Endothelial cell of umbilical vein (primary cell): ENCODE results near the gene PLA2G4E. TPM values are rescaled to one million over a fixed set of nuclear protein-coding genes. Genes with fewer than 3 reads are reported as not detected.

Experiments
- BruUV-seq: library from RNA; stranded (reverse); fragments of 400-500 nt; replicated peaks from 2 replicates; lab custom pipeline; 2021; lab: Mats Ljungman, UMichigan
- CTCF ChIA-PET: fragments of 300-600, 350-600 bp; sonication (Branson Sonifier 250); formaldehyde crosslinking; loops from one replicate; lab custom pipeline; 2021; ENCODE audit warnings: antibody characterized with exemption, inconsistent platforms; lab: Charles Lee
- POLR2A ChIA-PET: fragments of 300-600, 350-600 bp; sonication (Branson Sonifier 250); formaldehyde crosslinking; loops from one replicate; lab custom pipeline; 2021; ENCODE audit warnings: antibody characterized with exemption, inconsistent platforms; lab: Charles Lee
- DNase-seq: peaks from one replicate; pipeline ENCODE4 v3.0.0-alpha.2; 2011; ENCODE audit warnings: low read depth, low spot score
- FAIRE-seq: peaks from 2 replicates; lab custom pipeline; 2011; peaks lifted over from hg19 to GRCh38; lab: Jason Lieb, UNC
- H2AFZ ChIP-seq: 2 replicates; pipeline ENCODE4 v1.6.0; 2012; ENCODE audit warnings: low read depth, low read length, control low read depth, inconsistent platforms
- H3K27ac ChIP-seq: 2 replicates; pipeline ENCODE4 v1.5.1; 2011; ENCODE audit warnings: low read depth, mild to moderate bottlenecking, control low read depth, low read length, moderate library complexity; ENCODE audit not compliant: insufficient read depth
- H3K27me3 ChIP-seq, 2 experiments: 2 replicates each; pipeline versions ENCODE4 v1.6.0 to v1.6.1; 2011; ENCODE audit warnings: low read length in 2 of 2, mixed read lengths in 1 of 2; ENCODE audit not compliant: control insufficient read depth in 2 of 2, insufficient read depth in 2 of 2
- H3K36me3 ChIP-seq, 2 experiments: 2 replicates in 1 of 2; 3 replicates in 1 of 2; pipeline ENCODE4 v1.5.1; 2011; ENCODE audit warnings: low read length in 2 of 2, mild to moderate bottlenecking in 1 of 2, moderate library complexity in 1 of 2; ENCODE audit not compliant: control insufficient read depth in 2 of 2, insufficient read depth in 2 of 2; ENCODE audit errors: extremely low read depth in 1 of 2
- H3K4me1 ChIP-seq: 3 replicates; pipeline ENCODE4 v1.5.1; 2011; ENCODE audit warnings: mild to moderate bottlenecking, low read length; ENCODE audit not compliant: control insufficient read depth, insufficient read depth; ENCODE audit errors: extremely low read depth
- H3K4me2 ChIP-seq: 2 replicates; pipeline ENCODE4 v1.6.1; 2011; ENCODE audit warnings: low read length, control low read depth, mixed read lengths; ENCODE audit not compliant: insufficient read depth
- H3K4me3 ChIP-seq, 3 experiments: fragments of 200-600 bp in 1 of 3; sonication (generic), shearing (Covaris generic) in 1 of 3; replicated peaks in 1 of 3; 2 replicates each; pipeline ENCODE4 v1.5.1; 2011 to 2016; ENCODE audit warnings: control low read depth in 3 of 3, low read length in 3 of 3, mild to moderate bottlenecking in 2 of 3, inconsistent platforms in 1 of 3, low read depth in 1 of 3, moderate library complexity in 1 of 3; ENCODE audit not compliant: insufficient read depth in 1 of 3
- H3K79me2 ChIP-seq: 2 replicates; pipeline ENCODE4 v1.6.0; 2012; ENCODE audit warnings: low read length, inconsistent platforms; ENCODE audit not compliant: control insufficient read depth, insufficient read depth
- H3K9ac ChIP-seq: replicated peaks from 2 replicates; pipeline ENCODE3; 2011; ENCODE audit warnings: low read length, control low read depth; ENCODE audit not compliant: insufficient read depth; ENCODE audit errors: extremely low read depth
- H3K9me1 ChIP-seq: replicated peaks from 3 replicates; pipeline ENCODE4 v1.6.0; 2011; ENCODE audit warnings: mild to moderate bottlenecking, low read length; ENCODE audit not compliant: control insufficient read depth, insufficient read depth; ENCODE audit errors: extremely low read depth
- H3K9me3 ChIP-seq: replicated peaks from 2 replicates; pipeline ENCODE4 v1.5.1; 2012; ENCODE audit warnings: low read length, inconsistent platforms; ENCODE audit not compliant: control insufficient read depth, insufficient read depth
- H4K20me1 ChIP-seq: replicated peaks from 2 replicates; pipeline ENCODE3; 2011; ENCODE audit warnings: mild to moderate bottlenecking, low read length; ENCODE audit not compliant: control insufficient read depth, insufficient read depth; ENCODE audit errors: extremely low read depth
- EZH2 ChIP-seq: IDR thresholded peaks from 2 replicates; pipeline ENCODE4 v1.6.1; 2012; ENCODE audit warnings: borderline replicate concordance, low read depth, mild to moderate bottlenecking, moderate library complexity, low read length, inconsistent platforms; ENCODE audit not compliant: severe bottlenecking
- JUN ChIP-seq: IDR thresholded peaks from 2 replicates; pipeline ENCODE4 v1.6.1; 2011; ENCODE audit warnings: borderline replicate concordance, low read depth; ENCODE audit not compliant: insufficient read length, insufficient read depth
- POLR2A ChIP-seq: IDR thresholded peaks from 2 replicates; pipeline ENCODE4 v1.6.1; 2012; ENCODE audit warnings: low read depth, mild to moderate bottlenecking, control low read depth, low read length
- POLR2AphosphoS5 ChIP-seq: IDR thresholded peaks from 2 replicates; pipeline ENCODE4 v1.6.1; 2012; ENCODE audit warnings: low read depth, mild to moderate bottlenecking, control low read depth, low read length, moderate library complexity; ENCODE audit not compliant: insufficient read depth
- dilution Hi-C: fragments of 300-500 bp; cut with MboI; formaldehyde crosslinking; loops from one replicate; pipeline ENCODE4 v1.15.0; 2019; ENCODE audit warnings: low sequenced_read_pairs; ENCODE audit not compliant: extremely low pct_ligation_motif_present
- intact Hi-C: fragments of 100-400 bp; cut with micrococcal nuclease; formaldehyde crosslinking; loops from one replicate; pipeline ENCODE4 v1.10.0; 2022
- polyA plus RNA-seq, 4 experiments: library from polyadenylated mRNA; depleted of rRNA in 3 of 4; stranded (reverse) in 3 of 4; unstranded in 1 of 4; fragments of >200 nt; gene quantifications; 2 replicates each; pipeline versions ENCODE4 v1.2.1 to v1.2.3, GENCODE V29; 2011 to 2012; ENCODE audit warnings: missing spikeins in 1 of 4
- total RNA-seq: library from RNA; stranded (reverse); gene quantifications from 2 replicates; pipeline ENCODE4 v1.2.3, GENCODE V29; 2021
- TF ChIP-seq, protein P1 (sequence below): IDR thresholded peaks from 2 replicates; pipeline ENCODE4 v1.6.1; 2011; ENCODE audit not compliant: insufficient read depth, insufficient read length

Gene PLA2G4E
- total and polyA plus RNA-seq, 2 donors (not counting 3 experiments of a cell fraction or from before 2014, with no cell fraction given), result not detected

DNA sequence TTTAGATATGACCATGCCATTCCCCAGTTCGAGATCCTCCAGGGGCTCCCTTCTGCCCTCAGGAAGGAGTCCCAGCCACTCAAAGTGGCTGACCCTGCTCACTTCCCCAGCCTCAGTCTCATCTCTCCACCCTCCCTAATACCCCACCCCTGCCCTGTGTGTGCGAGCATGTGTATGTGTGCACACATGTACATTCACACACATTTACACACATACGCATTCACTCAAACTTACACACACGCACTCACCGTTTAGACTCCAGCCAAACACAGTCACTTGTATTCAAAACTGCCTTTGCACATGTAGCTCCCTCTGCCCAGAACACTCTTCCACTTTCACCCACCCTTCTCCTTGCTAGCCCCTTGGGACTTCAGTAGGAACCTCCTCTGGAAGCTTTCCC lies 11.4 kb downstream of the PLA2G4E start:
- Histone ChIP-seq H3K9me3 (no peaks in the 10 kb centered on the region), H3K36me3 (no peaks in the 10 kb centered on the region), H3K79me2 (no peaks in the 10 kb centered on the region), H4K20me1 (no peaks in the 10 kb centered on the region), H3K4me3 (no peak overlapping the region), H3K4me1 (no peaks in the 10 kb centered on the region), H3K27me3 (peaks cover 9 to 16% of the 10 kb centered on the region in 2 experiments), H3K4me2 (no peak overlapping the region), H2AFZ (no peak overlapping the region), H3K9me1 (no peaks in the 10 kb centered on the region), H3K9ac (no peak overlapping the region), H3K27ac (no peak overlapping the region)
- FAIRE-seq, result no peak
- DNase-seq, result no peak
- POLR2A ChIA-PET, result no interaction called here
- CTCF ChIA-PET, result interaction anchor here (1.6 kb wide), 1 partner anchor 33 kb away, joined by 4 read pairs; no protein-coding TSS in a partner anchor
- TF ChIP-seq POLR2AphosphoS5 (no peak), POLR2A (no peak)
- TF ChIP-seq, protein P1, sequence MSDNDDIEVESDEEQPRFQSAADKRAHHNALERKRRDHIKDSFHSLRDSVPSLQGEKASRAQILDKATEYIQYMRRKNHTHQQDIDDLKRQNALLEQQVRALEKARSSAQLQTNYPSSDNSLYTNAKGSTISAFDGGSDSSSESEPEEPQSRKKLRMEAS, result no peak
- BruUV-seq, result no TSS peak
- intact Hi-C loops, result no loop called here
- dilution Hi-C loops, result no loop called here

DNA sequence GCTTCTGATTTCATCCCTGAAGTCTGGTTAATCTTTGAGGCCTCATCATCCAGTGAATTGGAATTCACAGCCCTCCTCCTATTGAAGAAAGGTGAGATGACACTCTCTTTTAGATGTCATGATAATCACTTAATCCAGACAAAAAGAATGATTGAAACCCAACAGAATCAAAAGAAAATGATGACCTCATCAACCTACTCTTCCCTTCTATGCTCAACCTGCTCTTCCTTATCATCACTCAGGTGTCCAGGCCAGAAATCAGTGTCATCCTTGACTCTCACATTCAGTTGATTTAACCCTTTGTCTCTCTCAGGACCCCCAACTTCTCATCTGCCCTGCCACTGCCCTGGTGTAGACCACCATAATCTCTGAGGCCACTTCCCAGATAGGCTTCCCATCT lies 11.8 kb downstream of the PLA2G4E start:
- no peaks in the 10 kb centered on the region for H3K36me3 ChIP-seq
- peaks cover 9 to 16% of the 10 kb centered on the region in 2 experiments for H3K27me3 ChIP-seq
- H3K4me2 ChIP-seq, result no peak overlapping the region
- TF ChIP-seq JUN, result peak; percentile 9
- no peak for TF ChIP-seq EZH2
- H4K20me1 ChIP-seq, result no peaks in the 10 kb centered on the region
- H3K9ac ChIP-seq, result no peak overlapping the region
- ChIA-PET CTCF (interaction anchor here (0.6 to 1.6 kb wide), 2 partner anchors 33 to 341 kb away, joined by 4 read pairs; no protein-coding TSS in a partner anchor), POLR2A (no interaction called here)
- BruUV-seq, result no TSS peak
- FAIRE-seq (no peak), DNase-seq (no peak)
- H2AFZ ChIP-seq, result no peak overlapping the region
- H3K4me1 ChIP-seq, result no peaks in the 10 kb centered on the region
- dilution Hi-C loops (no loop called here), intact Hi-C loops (no loop called here)
- no peak overlapping the region for H3K4me3 ChIP-seq
- no peaks in the 10 kb centered on the region for H3K79me2 ChIP-seq
- no peaks in the 10 kb centered on the region for H3K9me1 ChIP-seq
- H3K27ac ChIP-seq, result no peak overlapping the region
- no peaks in the 10 kb centered on the region for H3K9me3 ChIP-seq
